ENCODE data around the gene PLCB2. TPM values are rescaled to one million over a fixed set of nuclear protein-coding genes. Genes with fewer than 3 reads are reported as not detected.

The PLCB2 gene
- total and polyA plus RNA-seq, 2 donors (not counting 3 experiments of a cell fraction or from before 2014, with no cell fraction given), result 1.5 to 1.6 TPM

- H3K9ac ChIP-seq (replicated peaks; ENCODE audit: extremely low read depth, insufficient read depth, low read length), result no peak within 1 kb of the TSS
- peak within 1 kb of the TSS; percentile 79 for H2AFZ ChIP-seq (ENCODE audit: low read depth, low read length)
- peaks cover 45 to 62% of the 10 kb centered on the region in 2 experiments for H3K27me3 ChIP-seq (ENCODE audit: control insufficient read depth in 2 of 2, insufficient read depth in 2 of 2, low read length in 2 of 2)
- no peaks in the 10 kb centered on the region for H3K9me3 ChIP-seq (replicated peaks; ENCODE audit: control insufficient read depth, insufficient read depth, low read length)
- H3K4me2 ChIP-seq (ENCODE audit: insufficient read depth, low read length), result peak within 1 kb of the TSS; percentile 69
- H3K4me3 ChIP-seq (replicated peaks in 1 of 3; ENCODE audit: insufficient read depth in 1 of 3, low read depth in 1 of 3, low read length in 3 of 3), result peak within 1 kb of the TSS in 2 of 3 experiments; percentile 13 to 32
- peaks cover 12% of the 10 kb centered on the region for H3K4me1 ChIP-seq (ENCODE audit: control insufficient read depth, extremely low read depth, insufficient read depth, low read length)
- no peaks in the 10 kb centered on the region for H3K36me3 ChIP-seq (ENCODE audit: control insufficient read depth in 2 of 2, extremely low read depth in 1 of 2, insufficient read depth in 2 of 2, low read length in 2 of 2)
- dilution Hi-C loops (cut with MboI; ENCODE audit: extremely low pct_ligation_motif_present, low sequenced_read_pairs), result no loop called here
- no peaks in the 10 kb centered on the region for H3K9me1 ChIP-seq (replicated peaks; ENCODE audit: control insufficient read depth, extremely low read depth, insufficient read depth, low read length)
- intact Hi-C loops (cut with micrococcal nuclease), result no loop called here
- DNase-seq (ENCODE audit: low read depth, low spot score), result peak; percentile 11
- H3K79me2 ChIP-seq (ENCODE audit: control insufficient read depth, insufficient read depth, low read length), result no peaks in the 10 kb centered on the region
- POLR2A ChIA-PET, result no interaction called here
- TF ChIP-seq EZH2 (IDR thresholded peaks at IDR 0.05; ENCODE audit: borderline replicate concordance, low read depth, low read length, severe bottlenecking) (peak; percentile 96), FOS (IDR thresholded peaks at IDR 0.05; ENCODE audit: borderline replicate concordance, insufficient read depth, low read length) (no peak), GATA2 (IDR thresholded peaks at IDR 0.05; ENCODE audit: insufficient read depth, insufficient read length, low read depth, low read length) (no peak), MAX (IDR thresholded peaks at IDR 0.05; ENCODE audit: insufficient read depth, insufficient read length) (no peak)
- FAIRE-seq, result no peak
- no peaks in the 10 kb centered on the region for H4K20me1 ChIP-seq (replicated peaks; ENCODE audit: control insufficient read depth, extremely low read depth, insufficient read depth, low read length)
- CTCF ChIA-PET, result interaction anchor here (0.9 to 5.3 kb wide), 8 partner anchors 8 to 56 kb away, joined by 3 to 83 read pairs (median 4); partner anchors contain the start of gene PLCB2
- no peak within 1 kb of the TSS for H3K27ac ChIP-seq (ENCODE audit: insufficient read depth, low read depth, low read length)
- BruUV-seq (replicated peaks), result no TSS peak
Measured at GRCh38 chr15:40282869-40283614, 24.7 kb downstream of the PLCB2 start, which contains the start of gene ANKRD63. ANKRD63 (minus strand) TSS chr15:40283064; CDS start chr15:40282586, 478 bp downstream.

Data from endothelial cell of umbilical vein (primary cell).